Kidney (tissue), 14 donors: ENCODE data around the gene DMXL1. TPM values are rescaled to one million over a fixed set of nuclear protein-coding genes. Genes with fewer than 3 reads are reported as not detected.

Source experiments
- DNase-seq, 5 donors: peaks; one replicate each; pipeline ENCODE4 v3.0.0-alpha.2; 2013 to 2020
- FAIRE-seq: peaks from 2 replicates; lab custom pipeline; 2012; peaks lifted over from hg19 to GRCh38; lab: Jason Lieb, UNC
- H3K27ac ChIP-seq, 2 donors: one replicate each; pipeline ENCODE4 v1.7.0; 2013; ENCODE audit warnings: low read depth in 2 of 2, low read length in 2 of 2, inconsistent platforms in 1 of 2
- H3K27me3 ChIP-seq: one replicate; pipeline ENCODE4 v1.7.1; 2013; ENCODE audit warnings: low read length, inconsistent platforms; ENCODE audit not compliant: control insufficient read depth, insufficient read depth
- H3K36me3 ChIP-seq, 3 donors: one replicate each; pipeline versions ENCODE4 v1.7.0 to v1.7.1; 2013; ENCODE audit warnings: low read length in 3 of 3, control low read depth in 1 of 3, inconsistent platforms in 1 of 3; ENCODE audit not compliant: insufficient read depth in 3 of 3, control insufficient read depth in 2 of 3
- H3K4me1 ChIP-seq, 3 donors: one replicate each; pipeline versions ENCODE4 v1.7.0 to v1.7.1; 2013; ENCODE audit warnings: low read length in 3 of 3, inconsistent platforms in 1 of 3, low read depth in 1 of 3; ENCODE audit not compliant: control insufficient read depth in 2 of 3, insufficient read depth in 2 of 3
- H3K4me3 ChIP-seq, 3 donors: one replicate each; pipeline versions ENCODE4 v1.7.0 to v1.8.1; 2013; ENCODE audit warnings: low read length in 3 of 3, control low read depth in 1 of 3, inconsistent platforms in 1 of 3
- H3K9ac ChIP-seq, 3 donors: one replicate each; pipeline versions ENCODE4 v1.7.0 to v1.7.1; 2013; ENCODE audit warnings: low read length in 3 of 3, control low read depth in 1 of 3, inconsistent platforms in 1 of 3
- H3K9me3 ChIP-seq, 3 donors: one replicate each; pipeline versions ENCODE4 v1.7.0 to v1.7.1; 2013; ENCODE audit warnings: low read length in 3 of 3, control low read depth in 1 of 3, inconsistent platforms in 1 of 3; ENCODE audit not compliant: control insufficient read depth in 2 of 3, insufficient read depth in 1 of 3
- intact Hi-C: fragments of 100-400 bp; cut with DNase I; formaldehyde crosslinking; loops from one replicate; pipeline ENCODE4 v1.11.1; 2022
- polyA plus RNA-seq: library from polyadenylated mRNA; stranded (reverse); fragments of 350-450 nt; fragmentation: Illumina TruSeq; extraction: RNeasy Lipid Tissue Mini Kit (QIAGEN cat#74804); gene quantifications from one replicate; pipeline ENCODE4 v1.2.3, GENCODE V29; 2014; ENCODE audit warnings: low read depth, low replicate concordance; ENCODE audit not compliant: insufficient read depth
- total RNA-seq: library from RNA; stranded (reverse); fragmentation: NEBNext Ultra II Directional; extraction: Animal tissue kit (Norgen Biotek cat#: 25700); gene quantifications from one replicate; pipeline ENCODE4 v1.2.1, GENCODE V29; 2021
- TF ChIP-seq, protein P1 (sequence below): IDR thresholded peaks from 3 replicates; pipeline ENCODE4 v1.5.1; 2012; ENCODE audit warnings: mild to moderate bottlenecking, moderate library complexity, borderline replicate concordance; ENCODE audit not compliant: insufficient read depth; ENCODE audit errors: extremely low read depth
- donor health status: control.
- donor health status: control.
- donor health status: control.
- donor health status: control.
- donor health status: control.
- donor health status: DM: yes; HTN: yes; CAD: no.
- donor health status: Normal renal cell carcinoma (clear cell type).

The DMXL1 gene
- total and polyA plus RNA-seq, 2 donors from 2014 or later: 17.1 to 57.7 TPM

DNA sequence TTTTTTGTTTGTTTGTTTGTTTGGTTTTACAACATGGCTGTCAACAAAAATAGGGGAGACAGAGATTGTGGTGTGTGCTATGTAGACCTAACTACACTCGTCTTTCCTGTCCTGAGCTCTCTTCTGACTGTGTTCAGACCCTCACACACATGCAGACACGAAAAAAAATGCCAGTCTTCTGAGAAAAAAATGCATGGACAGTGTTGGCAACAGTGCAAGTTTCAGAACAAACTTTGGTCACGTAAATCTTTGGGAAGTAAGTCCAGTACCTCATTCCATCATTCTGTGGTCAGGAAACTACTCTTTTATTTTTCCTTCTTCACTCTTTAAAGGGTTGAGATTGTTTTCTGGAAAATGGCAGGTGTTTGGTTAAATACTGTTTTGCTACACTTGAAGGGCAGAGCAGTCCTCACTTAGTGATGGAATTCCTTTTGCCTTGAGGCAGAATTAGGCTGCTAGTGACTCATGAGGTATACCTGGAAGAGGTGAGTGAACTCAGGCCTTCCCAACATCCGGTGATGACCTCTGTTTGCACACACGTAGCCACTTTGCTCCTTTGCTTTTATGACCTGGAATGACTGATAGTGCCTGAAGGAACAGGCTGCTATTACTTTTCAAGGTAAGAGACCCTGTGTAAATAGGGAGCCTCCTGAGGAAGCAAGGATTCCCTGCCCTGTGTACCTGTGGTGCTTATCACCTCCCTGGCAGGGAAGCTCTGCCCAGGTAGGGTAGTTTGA, 203.3 kb downstream of the DMXL1 start:
- Histone ChIP-seq H3K27ac (no peak overlapping the region), H3K4me1 (peaks cover 0 to 6% (median 0%) of the 10 kb centered on the region in 3 donors), H3K36me3 (no peaks in the 10 kb centered on the region), H3K27me3 (no peaks in the 10 kb centered on the region), H3K9ac (no peak overlapping the region), H3K9me3 (no peaks in the 10 kb centered on the region), H3K4me3 (no peak overlapping the region)
- FAIRE-seq (no peak), DNase-seq (peak in 1 of 5 donors; percentile 59)
- TF ChIP-seq, protein P1, sequence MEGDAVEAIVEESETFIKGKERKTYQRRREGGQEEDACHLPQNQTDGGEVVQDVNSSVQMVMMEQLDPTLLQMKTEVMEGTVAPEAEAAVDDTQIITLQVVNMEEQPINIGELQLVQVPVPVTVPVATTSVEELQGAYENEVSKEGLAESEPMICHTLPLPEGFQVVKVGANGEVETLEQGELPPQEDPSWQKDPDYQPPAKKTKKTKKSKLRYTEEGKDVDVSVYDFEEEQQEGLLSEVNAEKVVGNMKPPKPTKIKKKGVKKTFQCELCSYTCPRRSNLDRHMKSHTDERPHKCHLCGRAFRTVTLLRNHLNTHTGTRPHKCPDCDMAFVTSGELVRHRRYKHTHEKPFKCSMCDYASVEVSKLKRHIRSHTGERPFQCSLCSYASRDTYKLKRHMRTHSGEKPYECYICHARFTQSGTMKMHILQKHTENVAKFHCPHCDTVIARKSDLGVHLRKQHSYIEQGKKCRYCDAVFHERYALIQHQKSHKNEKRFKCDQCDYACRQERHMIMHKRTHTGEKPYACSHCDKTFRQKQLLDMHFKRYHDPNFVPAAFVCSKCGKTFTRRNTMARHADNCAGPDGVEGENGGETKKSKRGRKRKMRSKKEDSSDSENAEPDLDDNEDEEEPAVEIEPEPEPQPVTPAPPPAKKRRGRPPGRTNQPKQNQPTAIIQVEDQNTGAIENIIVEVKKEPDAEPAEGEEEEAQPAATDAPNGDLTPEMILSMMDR: no peak
- intact Hi-C loops: no loop called here

DNA sequence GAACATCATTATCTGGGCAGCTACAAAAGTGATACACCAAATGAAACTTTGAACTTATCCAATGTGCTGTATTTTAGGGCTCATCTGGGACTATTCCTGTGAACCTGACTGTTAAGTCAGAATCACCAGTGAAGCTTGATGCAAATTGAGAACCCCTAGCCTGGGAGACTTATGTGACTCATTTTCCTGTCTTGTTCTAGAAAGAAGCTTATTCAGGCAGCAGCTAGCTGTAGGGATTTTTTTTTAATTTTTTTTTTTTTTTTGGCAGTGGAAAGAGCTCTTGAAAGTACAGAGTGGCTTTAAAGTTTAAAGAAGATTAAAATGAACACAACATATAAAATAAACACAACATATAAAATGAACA, 203.9 kb downstream of the DMXL1 start:
- no peaks in the 10 kb centered on the region for H3K9me3 ChIP-seq
- no peak for DNase-seq
- no peak overlapping the region for H3K9ac ChIP-seq
- FAIRE-seq: no peak
- TF ChIP-seq, protein P1: no peak
- H3K36me3 ChIP-seq: no peaks in the 10 kb centered on the region
- no peaks in the 10 kb centered on the region for H3K27me3 ChIP-seq
- H3K4me1 ChIP-seq: peaks cover 0 to 3% (median 0%) of the 10 kb centered on the region in 3 donors
- no peak overlapping the region for H3K4me3 ChIP-seq
- intact Hi-C loops: no loop called here
- no peak overlapping the region for H3K27ac ChIP-seq

DNA sequence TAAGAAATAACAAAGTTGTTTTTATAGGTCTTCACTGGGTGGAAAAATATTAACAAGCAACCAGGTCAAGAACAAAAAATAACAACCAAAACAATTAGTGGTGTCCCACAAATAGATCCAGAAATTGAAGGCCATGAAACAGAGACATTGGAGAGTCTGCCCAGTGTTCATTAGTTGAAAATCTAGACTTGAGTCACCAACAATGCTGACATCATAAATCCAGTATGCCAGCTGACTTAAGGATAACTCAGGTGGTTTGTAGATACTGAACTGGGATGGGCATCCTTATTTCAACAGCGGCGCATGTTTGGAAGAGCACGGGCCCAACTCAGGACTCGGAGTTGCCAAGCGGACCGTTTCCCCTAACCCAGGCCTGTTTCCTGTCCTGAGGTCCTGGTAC, 204.3 kb downstream of the DMXL1 start:
- H3K36me3 ChIP-seq: no peaks in the 10 kb centered on the region
- DNase-seq (no peak), FAIRE-seq (no peak)
- no peaks in the 10 kb centered on the region for H3K27me3 ChIP-seq
- peak overlapping the region in 1 of 2 donors; percentile 5 for H3K27ac ChIP-seq
- no peak overlapping the region for H3K9ac ChIP-seq
- no peak overlapping the region for H3K4me3 ChIP-seq
- TF ChIP-seq, protein P1: no peak
- intact Hi-C loops: no loop called here
- H3K9me3 ChIP-seq: no peaks in the 10 kb centered on the region
- peaks cover 0 to 3% (median 0%) of the 10 kb centered on the region in 3 donors for H3K4me1 ChIP-seq
